Measurements from ENCODE around the gene FNDC8.
A peak's percentile ranks its signal among the peaks of the same experiment; 100 is the strongest.

DNA sequence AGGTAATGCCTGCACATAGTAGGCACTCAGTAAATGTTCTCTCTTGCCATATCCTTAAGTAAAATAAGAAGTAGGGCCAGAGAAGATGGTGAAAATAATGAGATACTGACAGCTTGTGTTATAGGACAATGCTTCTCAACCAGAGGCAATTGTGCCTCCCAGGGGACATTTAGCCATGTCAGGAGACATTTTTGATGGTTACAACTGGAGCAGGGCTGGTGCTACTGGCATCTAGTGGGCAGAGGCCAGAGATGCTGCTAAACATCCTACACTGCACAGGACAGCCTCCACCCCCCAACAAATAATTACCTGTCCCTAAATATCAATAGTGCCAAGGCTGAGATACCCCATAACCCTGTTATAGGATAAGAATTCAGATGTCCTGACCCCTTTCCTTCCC is 3.4 kb upstream of the FNDC8 start:
- TF ChIP-seq EZH2 (IDR thresholded peaks at IDR 0.05; ENCODE audit: low read depth): no peak
- TF ChIP-seq, protein P1, sequence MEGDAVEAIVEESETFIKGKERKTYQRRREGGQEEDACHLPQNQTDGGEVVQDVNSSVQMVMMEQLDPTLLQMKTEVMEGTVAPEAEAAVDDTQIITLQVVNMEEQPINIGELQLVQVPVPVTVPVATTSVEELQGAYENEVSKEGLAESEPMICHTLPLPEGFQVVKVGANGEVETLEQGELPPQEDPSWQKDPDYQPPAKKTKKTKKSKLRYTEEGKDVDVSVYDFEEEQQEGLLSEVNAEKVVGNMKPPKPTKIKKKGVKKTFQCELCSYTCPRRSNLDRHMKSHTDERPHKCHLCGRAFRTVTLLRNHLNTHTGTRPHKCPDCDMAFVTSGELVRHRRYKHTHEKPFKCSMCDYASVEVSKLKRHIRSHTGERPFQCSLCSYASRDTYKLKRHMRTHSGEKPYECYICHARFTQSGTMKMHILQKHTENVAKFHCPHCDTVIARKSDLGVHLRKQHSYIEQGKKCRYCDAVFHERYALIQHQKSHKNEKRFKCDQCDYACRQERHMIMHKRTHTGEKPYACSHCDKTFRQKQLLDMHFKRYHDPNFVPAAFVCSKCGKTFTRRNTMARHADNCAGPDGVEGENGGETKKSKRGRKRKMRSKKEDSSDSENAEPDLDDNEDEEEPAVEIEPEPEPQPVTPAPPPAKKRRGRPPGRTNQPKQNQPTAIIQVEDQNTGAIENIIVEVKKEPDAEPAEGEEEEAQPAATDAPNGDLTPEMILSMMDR (conservative IDR thresholded peaks at IDR 0.05): peak; percentile 39; the same call in 1 of the 2 replicates
